ENCODE results near the gene VKORC1L1. TPM values are rescaled to one million over a fixed set of nuclear protein-coding genes. Genes with fewer than 3 reads are reported as not detected.
A peak's percentile ranks its signal among the peaks of the same experiment; 100 is the strongest.

The VKORC1L1 gene
- total and polyA plus RNA-seq, 9 of the 15 experiments (the other 6 are each of a cell fraction or from before 2014, with no cell fraction given), result 6.8 to 36.5 (median 19.3) TPM

DNA sequence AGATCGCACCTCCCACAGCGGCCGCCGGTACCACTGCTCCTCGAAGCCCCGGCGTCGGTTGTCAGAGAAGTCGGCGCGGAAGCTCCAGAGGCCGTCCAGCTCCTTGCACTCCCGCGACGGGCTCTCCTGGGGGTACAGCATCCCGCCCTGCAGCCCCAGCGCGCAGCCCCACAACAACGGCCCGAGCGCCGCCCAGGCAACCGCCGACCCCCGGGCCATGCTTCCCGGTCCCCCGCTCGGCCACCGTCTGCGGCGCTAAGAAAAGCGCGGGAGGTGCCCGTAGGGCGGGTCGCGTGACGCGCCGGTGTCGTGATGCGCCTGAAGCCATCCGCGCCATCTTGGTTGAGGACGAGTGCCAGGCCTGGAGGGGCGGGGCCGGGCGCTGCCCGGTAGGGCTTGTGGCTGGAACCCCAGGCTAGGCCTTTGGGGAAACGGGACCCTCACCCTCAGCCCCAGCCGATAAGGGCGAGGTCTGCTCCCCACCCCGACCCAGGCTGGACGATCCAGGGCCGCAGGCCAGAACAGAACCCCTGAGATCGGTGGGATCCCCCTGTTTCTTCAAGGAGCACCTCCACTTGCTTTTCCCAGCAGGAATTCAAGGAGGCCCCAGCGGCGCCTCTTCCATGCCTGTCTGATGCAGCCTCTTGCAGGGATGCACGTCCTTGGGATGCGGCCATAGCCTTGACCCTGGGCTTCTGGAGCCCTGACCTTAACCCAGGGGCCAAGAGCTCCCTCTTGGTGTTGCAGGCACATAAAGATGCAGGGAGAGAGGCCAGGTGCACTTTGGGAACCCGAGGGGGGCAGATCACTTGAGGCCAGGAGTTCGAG lies 109.3 kb downstream of the VKORC1L1 start, which contains the start of gene GUSB (continued):
- TF ChIP-seq, protein P1, sequence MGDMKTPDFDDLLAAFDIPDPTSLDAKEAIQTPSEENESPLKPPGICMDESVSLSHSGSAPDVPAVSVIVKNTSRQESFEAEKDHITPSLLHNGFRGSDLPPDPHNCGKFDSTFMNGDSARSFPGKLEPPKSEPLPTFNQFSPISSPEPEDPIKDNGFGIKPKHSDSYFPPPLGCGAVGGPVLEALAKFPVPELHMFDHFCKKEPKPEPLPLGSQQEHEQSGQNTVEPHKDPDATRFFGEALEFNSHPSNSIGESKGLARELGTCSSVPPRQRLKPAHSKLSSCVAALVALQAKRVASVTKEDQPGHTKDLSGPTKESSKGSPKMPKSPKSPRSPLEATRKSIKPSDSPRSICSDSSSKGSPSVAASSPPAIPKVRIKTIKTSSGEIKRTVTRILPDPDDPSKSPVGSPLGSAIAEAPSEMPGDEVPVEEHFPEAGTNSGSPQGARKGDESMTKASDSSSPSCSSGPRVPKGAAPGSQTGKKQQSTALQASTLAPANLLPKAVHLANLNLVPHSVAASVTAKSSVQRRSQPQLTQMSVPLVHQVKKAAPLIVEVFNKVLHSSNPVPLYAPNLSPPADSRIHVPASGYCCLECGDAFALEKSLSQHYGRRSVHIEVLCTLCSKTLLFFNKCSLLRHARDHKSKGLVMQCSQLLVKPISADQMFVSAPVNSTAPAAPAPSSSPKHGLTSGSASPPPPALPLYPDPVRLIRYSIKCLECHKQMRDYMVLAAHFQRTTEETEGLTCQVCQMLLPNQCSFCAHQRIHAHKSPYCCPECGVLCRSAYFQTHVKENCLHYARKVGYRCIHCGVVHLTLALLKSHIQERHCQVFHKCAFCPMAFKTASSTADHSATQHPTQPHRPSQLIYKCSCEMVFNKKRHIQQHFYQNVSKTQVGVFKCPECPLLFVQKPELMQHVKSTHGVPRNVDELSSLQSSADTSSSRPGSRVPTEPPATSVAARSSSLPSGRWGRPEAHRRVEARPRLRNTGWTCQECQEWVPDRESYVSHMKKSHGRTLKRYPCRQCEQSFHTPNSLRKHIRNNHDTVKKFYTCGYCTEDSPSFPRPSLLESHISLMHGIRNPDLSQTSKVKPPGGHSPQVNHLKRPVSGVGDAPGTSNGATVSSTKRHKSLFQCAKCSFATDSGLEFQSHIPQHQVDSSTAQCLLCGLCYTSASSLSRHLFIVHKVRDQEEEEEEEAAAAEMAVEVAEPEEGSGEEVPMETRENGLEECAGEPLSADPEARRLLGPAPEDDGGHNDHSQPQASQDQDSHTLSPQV (IDR thresholded peaks at IDR 0.05), result peak; percentile 87
- TF ChIP-seq ZNF143 (CRISPR knock-in tag; IDR thresholded peaks at IDR 0.05) (no peak), MYBL2 (IDR thresholded peaks at IDR 0.05; ENCODE audit: low read depth) (no peak), MYBL2 (CRISPR knock-in tag; IDR thresholded peaks at IDR 0.05; ENCODE audit: borderline replicate concordance) (no peak), FOS (IDR thresholded peaks at IDR 0.05; ENCODE audit: extremely low read depth, insufficient read length) (no peak), ZFPM2 (CRISPR knock-in tag; IDR thresholded peaks at IDR 0.05) (no peak), XRCC3 (IDR thresholded peaks at IDR 0.05) (no peak), BRCA1 (IDR thresholded peaks at IDR 0.05) (no peak), BRCA1 (CRISPR knock-in tag; IDR thresholded peaks at IDR 0.05) (no peak), MIER1 (IDR thresholded peaks at IDR 0.05; ENCODE audit: low read depth) (no peak), KLF10 (CRISPR knock-in tag; IDR thresholded peaks at IDR 0.05) (no peak), HSF4 (CRISPR knock-in tag; IDR thresholded peaks at IDR 0.05; ENCODE audit: borderline replicate concordance) (no peak), NCOA1 (IDR thresholded peaks at IDR 0.05; ENCODE audit: low read depth) (no peak), SP2 (IDR thresholded peaks at IDR 0.05; ENCODE audit: extremely low read depth, low read depth, low read length, poor library complexity, severe bottlenecking) (no peak), FOXK2 (conservative IDR thresholded peaks at IDR 0.05 in 1 of 2, IDR thresholded peaks at IDR 0.05 in 1 of 2; ENCODE audit: low read depth in 2 of 2) (peak; percentile 28 to 30; a peak in 1 of 4 replicates), TCFL5 (CRISPR knock-in tag; conservative IDR thresholded peaks at IDR 0.05) (no peak)
- TF ChIP-seq, protein P2, sequence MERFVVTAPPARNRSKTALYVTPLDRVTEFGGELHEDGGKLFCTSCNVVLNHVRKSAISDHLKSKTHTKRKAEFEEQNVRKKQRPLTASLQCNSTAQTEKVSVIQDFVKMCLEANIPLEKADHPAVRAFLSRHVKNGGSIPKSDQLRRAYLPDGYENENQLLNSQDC (CRISPR knock-in tag; IDR thresholded peaks at IDR 0.05), result peak; percentile 41; the same call in 1 of the 2 replicates
- TF ChIP-seq, protein P3, sequence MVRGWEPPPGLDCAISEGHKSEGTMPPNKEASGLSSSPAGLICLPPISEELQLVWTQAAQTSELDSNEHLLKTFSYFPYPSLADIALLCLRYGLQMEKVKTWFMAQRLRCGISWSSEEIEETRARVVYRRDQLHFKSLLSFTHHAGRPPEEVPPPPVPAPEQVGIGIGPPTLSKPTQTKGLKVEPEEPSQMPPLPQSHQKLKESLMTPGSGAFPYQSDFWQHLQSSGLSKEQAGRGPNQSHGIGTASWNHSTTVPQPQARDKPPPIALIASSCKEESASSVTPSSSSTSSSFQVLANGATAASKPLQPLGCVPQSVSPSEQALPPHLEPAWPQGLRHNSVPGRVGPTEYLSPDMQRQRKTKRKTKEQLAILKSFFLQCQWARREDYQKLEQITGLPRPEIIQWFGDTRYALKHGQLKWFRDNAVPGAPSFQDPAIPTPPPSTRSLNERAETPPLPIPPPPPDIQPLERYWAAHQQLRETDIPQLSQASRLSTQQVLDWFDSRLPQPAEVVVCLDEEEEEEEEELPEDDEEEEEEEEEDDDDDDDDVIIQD (CRISPR knock-in tag; IDR thresholded peaks at IDR 0.05), result no peak
- TF ChIP-seq, protein P4, sequence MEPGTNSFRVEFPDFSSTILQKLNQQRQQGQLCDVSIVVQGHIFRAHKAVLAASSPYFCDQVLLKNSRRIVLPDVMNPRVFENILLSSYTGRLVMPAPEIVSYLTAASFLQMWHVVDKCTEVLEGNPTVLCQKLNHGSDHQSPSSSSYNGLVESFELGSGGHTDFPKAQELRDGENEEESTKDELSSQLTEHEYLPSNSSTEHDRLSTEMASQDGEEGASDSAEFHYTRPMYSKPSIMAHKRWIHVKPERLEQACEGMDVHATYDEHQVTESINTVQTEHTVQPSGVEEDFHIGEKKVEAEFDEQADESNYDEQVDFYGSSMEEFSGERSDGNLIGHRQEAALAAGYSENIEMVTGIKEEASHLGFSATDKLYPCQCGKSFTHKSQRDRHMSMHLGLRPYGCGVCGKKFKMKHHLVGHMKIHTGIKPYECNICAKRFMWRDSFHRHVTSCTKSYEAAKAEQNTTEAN (CRISPR knock-in tag; IDR thresholded peaks at IDR 0.05), result peak; percentile 32; the same call in 1 of the 2 replicates
- TF ChIP-seq, protein P5, sequence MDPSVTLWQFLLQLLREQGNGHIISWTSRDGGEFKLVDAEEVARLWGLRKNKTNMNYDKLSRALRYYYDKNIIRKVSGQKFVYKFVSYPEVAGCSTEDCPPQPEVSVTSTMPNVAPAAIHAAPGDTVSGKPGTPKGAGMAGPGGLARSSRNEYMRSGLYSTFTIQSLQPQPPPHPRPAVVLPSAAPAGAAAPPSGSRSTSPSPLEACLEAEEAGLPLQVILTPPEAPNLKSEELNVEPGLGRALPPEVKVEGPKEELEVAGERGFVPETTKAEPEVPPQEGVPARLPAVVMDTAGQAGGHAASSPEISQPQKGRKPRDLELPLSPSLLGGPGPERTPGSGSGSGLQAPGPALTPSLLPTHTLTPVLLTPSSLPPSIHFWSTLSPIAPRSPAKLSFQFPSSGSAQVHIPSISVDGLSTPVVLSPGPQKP (CRISPR knock-in tag; IDR thresholded peaks at IDR 0.05), result no peak
